Measurements from ENCODE around the gene IPPK.
A peak's percentile ranks its signal among the peaks of the same experiment; 100 is the strongest.

Gene IPPK

DNA sequence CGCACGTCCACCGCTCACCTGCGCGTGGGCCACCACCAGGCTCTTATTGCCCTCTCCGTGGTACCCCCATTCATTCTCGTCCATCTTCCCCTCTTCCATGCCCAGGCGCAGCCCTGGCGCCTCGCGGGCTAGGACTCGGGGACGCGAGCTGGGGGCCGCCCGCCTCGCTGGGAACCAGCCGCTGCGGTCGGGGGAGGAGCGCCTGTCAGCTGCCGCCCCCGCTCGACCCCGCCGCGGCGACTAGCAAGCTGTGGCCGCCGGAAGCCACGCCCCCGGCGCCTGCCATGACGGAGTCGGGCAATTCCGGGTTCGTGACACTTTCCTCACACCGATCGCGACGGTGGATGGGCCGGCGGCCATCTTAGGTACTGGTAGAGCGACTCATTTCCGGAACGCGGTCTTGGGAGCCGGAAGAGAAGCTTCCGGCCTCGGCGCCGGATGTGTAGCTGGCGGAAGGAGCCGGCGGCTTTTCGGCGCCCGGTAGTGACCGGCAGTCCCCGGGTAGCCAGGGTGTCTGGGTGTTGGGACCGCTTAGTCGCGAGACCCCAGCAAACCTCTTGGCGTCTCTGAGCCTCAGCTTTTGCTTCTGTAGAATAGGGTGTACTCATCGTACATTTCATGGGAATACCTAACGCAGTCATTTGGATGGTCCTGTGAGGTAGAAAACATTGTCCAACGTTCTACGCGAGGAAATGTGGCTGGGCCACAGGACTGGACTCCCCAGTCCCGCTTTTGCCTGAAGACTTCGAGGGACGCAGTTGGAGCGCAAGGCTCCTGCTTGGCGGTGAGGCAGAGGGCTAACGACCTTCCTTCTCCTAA is at the start of gene IPPK:
IPPK (minus strand) TSS at position 242 of the 819 bp plus-strand sequence; CDS start at position 99, 143 bp downstream.
- peak; percentile 96 to 97 for DNase-seq (ENCODE audit: low read depth in 2 of 2)

GRCh38 chr9:92719028-92719647 is 49.2 kb upstream of the IPPK start:
- DNase-seq (ENCODE audit: low read depth in 2 of 2) = no peak

- no peak for DNase-seq (ENCODE audit: low read depth in 2 of 2)
Measured at GRCh38 chr9:92718086-92719001, 48.4 kb upstream of the IPPK start.

GRCh38 chr9:92717201-92718085 is 47.5 kb upstream of the IPPK start:
- DNase-seq (ENCODE audit: low read depth in 2 of 2) = no peak

DNA sequence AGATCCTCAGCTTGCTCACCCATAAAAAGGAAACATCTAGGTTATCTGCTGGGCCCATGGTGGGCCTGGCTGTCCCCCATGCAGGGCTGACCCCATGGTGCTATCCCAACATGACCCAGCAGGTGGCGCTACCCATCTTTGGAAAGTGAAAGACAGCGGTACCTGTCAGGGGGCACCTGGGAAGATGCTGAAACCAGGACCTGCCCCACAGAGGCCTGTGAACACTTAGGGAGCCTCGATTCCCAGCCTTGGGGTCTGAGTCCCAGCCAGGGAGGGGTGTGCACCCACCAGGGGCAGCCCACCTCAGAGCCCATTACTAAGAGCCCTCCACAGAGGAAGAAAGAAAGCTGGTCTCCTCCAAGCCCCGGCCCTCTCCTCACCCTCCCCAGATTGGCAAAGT is 46.6 kb upstream of the IPPK start:
- DNase-seq (ENCODE audit: low read depth in 2 of 2) = no peak

DNA sequence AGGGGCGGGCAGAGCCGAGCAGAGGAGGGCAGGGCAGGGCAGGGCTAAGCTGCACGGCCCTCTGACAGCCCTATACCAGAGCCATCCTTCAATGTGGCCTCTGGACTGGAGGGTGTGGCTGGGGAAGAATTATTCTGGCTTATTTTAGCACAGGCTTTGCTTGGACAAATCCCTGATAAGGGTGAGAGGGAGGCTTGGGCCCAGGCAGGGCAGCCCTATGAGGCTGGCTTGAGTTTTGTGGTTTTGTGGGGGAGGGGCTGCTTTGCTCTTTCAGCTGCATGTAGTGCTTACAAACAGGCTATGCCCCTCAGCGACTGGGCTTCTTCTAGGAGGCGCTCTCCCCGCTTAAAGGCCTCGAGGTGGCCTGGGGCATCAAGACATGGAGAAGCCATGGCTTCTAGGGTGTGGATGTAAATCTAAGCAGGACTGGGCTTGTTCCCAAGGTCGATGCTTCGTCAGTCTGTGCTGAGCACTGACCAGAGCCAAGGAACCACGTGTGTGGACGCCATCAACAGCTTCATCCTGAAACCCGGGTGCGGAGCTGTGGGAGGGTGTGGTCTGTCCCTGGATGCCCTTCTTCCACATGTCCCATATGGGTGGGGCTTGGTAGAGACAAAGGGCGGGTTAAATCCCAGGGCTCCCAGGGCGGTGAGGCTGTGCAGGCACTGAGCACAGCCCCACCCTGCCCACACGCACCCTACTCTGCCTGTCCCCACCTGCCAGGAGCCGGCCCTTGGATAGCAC is 45.7 kb upstream of the IPPK start:
- DNase-seq (ENCODE audit: low read depth in 2 of 2) = no peak

DNA sequence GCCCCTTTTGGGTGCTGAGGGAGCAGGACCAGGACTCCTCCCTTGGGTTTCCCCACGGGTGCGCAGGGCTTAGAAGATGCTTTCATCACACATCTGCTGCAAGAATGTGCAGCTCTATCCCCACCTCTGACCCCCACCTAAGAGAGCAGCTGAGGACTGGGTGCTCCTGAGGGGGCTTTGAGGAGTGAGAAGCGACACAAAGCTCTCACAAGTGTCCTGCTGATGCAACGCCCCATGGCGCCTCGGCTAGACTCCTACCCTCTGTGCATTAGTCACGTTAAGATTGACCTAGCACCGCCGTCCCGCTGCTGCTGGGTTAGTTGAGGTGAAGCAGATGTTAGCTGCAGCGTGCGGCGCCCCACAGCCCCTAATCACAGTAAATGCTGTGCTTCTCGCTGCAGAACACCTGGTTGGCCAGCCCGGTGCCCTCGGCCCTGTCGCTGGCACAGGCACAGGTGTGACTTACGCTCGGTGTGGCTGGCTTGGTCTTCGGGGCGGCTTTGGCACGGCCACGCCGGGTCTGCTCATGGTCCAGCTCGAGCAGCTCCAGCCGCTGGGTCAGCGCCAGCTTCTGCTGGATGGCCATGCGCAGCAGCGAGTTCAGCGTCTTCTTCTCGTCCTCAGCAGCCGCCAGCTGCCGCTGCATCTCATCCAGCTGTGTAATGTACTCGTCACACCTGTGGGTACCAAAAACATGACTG is 45.0 kb upstream of the IPPK start:
- no peak for DNase-seq (ENCODE audit: low read depth in 2 of 2)

- no peak for DNase-seq (ENCODE audit: low read depth in 2 of 2)
Measured at GRCh38 chr9:92714016-92714415, 44.1 kb upstream of the IPPK start.

- no peak for DNase-seq (ENCODE audit: low read depth in 2 of 2)
Measured at GRCh38 chr9:92713528-92713927, 43.6 kb upstream of the IPPK start.

DNA sequence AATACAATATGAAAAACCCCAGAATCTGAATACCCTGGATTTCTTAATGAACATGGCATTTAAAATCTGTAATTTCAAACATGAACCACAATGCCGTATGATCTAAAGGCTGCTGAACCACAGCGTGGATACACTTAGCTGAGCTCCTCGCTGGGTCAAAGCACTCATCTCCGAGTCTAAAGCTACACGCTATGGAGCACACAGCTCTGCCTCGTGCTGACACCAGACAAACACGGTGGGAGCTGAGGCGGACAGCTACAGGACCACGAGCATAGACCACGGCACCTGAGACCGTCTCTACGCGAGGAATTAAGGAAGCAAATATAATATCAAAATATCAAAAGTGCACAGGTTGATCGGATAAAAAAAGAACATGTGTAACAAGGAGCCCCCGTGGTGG is 42.8 kb upstream of the IPPK start:
- no peak for DNase-seq (ENCODE audit: low read depth in 2 of 2)

DNA sequence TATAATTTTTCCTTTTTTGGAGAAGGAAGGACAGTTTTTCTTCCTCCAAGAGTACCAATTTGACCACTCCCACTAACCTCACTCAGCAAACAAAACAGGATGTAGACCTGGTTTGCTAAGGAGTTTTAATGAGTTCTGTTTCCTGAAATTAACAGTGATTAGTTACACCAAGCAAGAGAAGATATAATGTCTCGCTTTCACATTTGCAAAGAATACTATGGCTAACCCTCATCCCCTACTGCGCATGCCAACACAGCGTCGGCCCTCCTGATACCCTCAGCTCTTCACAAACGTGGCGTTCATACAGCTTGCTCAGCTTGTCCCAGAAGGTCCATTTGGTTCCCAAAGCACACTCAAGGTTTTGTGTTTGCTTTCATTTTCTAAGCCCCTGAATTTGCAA is 41.9 kb upstream of the IPPK start:
- DNase-seq (ENCODE audit: low read depth in 2 of 2) = no peak

DNA sequence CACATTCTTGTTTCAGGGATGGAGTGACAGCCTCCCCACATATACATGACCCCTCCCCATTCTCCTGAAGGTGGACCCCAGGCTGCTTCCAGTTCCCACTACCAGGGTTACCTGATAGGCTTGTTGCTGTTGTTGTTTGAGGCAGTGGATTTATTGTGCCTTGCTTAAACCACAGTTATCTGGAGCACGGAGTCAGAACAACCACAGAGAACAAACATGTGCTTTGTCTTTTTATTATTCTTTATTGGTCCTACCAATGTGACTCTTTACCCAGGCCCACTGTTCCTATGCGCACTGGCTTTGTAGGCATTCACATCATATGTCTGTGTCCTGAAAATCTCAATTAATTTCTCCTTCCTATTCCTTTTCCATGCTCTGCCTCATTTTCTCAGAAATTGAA is 41.2 kb upstream of the IPPK start:
- no peak for DNase-seq (ENCODE audit: low read depth in 2 of 2)

DNA sequence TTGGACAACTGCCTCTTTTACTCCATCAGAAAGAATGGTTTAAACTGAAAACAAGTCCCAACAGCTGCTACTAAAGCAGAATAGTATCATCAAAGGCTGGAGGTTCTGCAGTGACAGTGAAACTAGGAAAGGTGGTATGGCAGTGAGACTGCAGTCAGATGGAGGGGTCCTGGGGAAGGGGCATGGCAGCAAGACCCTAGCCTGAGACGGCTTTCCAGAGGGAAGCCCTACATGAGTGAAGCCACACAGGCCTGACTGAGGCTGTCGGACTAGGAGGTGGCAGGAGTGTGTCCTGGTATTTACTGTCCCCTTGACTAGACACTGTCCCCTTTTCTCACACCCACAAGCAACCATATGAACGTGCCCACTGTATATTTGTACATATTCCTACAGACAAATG is 40.4 kb upstream of the IPPK start:
- DNase-seq (ENCODE audit: low read depth in 2 of 2) = no peak

- no peak for DNase-seq (ENCODE audit: low read depth in 2 of 2)
Measured at GRCh38 chr9:92709954-92710353, 40.0 kb upstream of the IPPK start.

- no peak for DNase-seq (ENCODE audit: low read depth in 2 of 2)
Measured at GRCh38 chr9:92709240-92709639, 39.3 kb upstream of the IPPK start.

GRCh38 chr9:92707530-92707929 is 37.6 kb upstream of the IPPK start:
- no peak for DNase-seq (ENCODE audit: low read depth in 2 of 2)

GRCh38 chr9:92706218-92706940 is 36.4 kb upstream of the IPPK start:
- no peak for DNase-seq (ENCODE audit: low read depth in 2 of 2)

DNA sequence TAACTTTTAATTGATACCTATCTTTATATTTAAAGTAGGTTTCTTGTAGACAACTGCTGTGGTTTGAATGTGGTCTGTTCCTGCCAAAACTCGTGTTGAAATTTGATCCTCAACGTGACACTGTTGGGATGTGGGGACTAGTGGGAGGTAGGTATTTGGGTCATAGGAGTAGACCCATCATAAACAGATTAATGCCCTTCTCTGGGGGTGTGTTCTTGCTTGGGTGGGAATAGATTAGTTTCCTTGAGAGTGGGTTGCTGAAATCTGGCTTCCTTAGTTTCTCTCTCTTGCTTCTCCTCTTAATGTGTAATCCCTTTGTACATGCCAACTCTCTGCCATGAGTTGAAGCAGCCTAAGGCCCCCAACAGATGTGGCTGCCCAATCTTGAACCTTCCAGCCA is 34.6 kb upstream of the IPPK start:
- no peak for DNase-seq (ENCODE audit: low read depth in 2 of 2)

DNA sequence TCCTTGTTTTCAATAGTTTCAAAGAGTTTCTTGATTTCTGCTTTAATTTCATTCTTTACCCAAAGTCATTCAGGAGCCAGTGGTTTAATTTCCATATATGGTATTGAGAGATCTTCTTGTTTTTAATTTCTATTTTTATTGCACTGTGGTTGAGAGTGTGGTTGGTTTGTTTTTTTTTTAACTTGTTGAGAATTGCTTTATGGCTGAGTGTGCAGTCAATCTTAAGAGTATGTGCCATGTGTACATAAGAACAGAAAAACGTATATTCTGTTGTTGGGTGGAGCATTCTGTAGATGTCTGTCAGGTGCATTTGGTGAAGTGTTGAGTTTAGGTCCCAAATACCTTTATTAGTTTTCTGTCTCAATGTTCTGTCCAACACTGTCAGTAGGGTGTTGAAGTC is 26.7 kb upstream of the IPPK start:
- no peak for DNase-seq (ENCODE audit: low read depth in 2 of 2)
